RWPE2 (cell line): Measurements from ENCODE around the gene NUP210.

Experiments
- ATAC-seq: fragments of 200-7000 bp; cut with Tn5 transposase; 3 replicates; pipeline ENCODE4 v1.9.1; 2021; ENCODE audit warnings: low read depth
- DNase-seq: peaks from one replicate; pipeline ENCODE4 v3.0.0-alpha.2; 2020; ENCODE audit warnings: low spot score
- H3K27ac ChIP-seq: fragments of 450-650 bp; 2 replicates; pipeline ENCODE4 v1.5.1; 2017; ENCODE audit warnings: mild to moderate bottlenecking; ENCODE audit not compliant: poor library complexity, severe bottlenecking
- H3K27me3 ChIP-seq: fragments of 250-450 bp; sonication (Bioruptor Pico); 2 replicates; pipeline ENCODE4 v1.5.1; 2021; ENCODE audit warnings: mild to moderate bottlenecking, moderate library complexity; ENCODE audit not compliant: insufficient read depth, poor library complexity, severe bottlenecking
- H3K36me3 ChIP-seq: fragments of 250-450 bp; sonication (Bioruptor Pico); 2 replicates; pipeline ENCODE4 v1.5.1; 2020; ENCODE audit warnings: low read depth, mild to moderate bottlenecking, moderate library complexity
- H3K4me1 ChIP-seq: fragments of 250-450 bp; sonication (Bioruptor Pico); 2 replicates; pipeline ENCODE4 v1.5.1; 2021; ENCODE audit warnings: mild to moderate bottlenecking, moderate library complexity; ENCODE audit not compliant: insufficient read depth, poor library complexity, severe bottlenecking
- H3K4me3 ChIP-seq: fragments of 250-450 bp; sonication (Bioruptor Pico); 2 replicates; pipeline ENCODE4 v1.5.1; 2021; ENCODE audit warnings: mild to moderate bottlenecking, moderate library complexity; ENCODE audit not compliant: severe bottlenecking
- H3K9me3 ChIP-seq: fragments of 250-450 bp; sonication (Bioruptor Pico); 2 replicates; pipeline ENCODE4 v1.5.1; 2021; ENCODE audit warnings: mild to moderate bottlenecking, moderate library complexity; ENCODE audit not compliant: severe bottlenecking
- TF ChIP-seq, protein P1 (sequence below): fragments of 450-650 bp; IDR thresholded peaks from one replicate; pipeline ENCODE4 v1.5.1; 2017; ENCODE audit warnings: mild to moderate bottlenecking, moderate library complexity; ENCODE audit not compliant: poor library complexity, severe bottlenecking

Gene NUP210

DNA sequence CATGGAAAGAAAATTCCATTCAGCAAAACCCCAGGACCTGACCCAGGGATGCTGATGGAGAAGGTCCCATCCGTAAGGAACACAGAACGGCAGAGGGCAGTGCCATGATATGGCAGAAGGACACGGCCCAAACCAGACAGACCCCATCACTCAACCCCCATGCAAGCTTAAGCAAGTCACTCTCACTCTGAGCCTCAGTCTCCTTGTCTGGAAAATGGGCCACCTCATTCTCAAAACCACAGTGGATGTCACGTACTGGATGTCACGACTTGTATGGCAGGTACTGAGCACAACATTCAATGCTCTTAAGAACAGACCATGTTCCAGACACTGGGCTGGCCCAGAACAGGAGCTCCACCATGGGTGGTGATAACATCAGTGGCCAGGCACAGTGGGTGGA, 90.4 kb downstream of the NUP210 start:
- Histone ChIP-seq H3K27ac (no peak overlapping the region), H3K36me3 (no peaks in the 10 kb centered on the region), H3K4me3 (no peak overlapping the region), H3K27me3 (no peaks in the 10 kb centered on the region), H3K4me1 (no peaks in the 10 kb centered on the region), H3K9me3 (no peaks in the 10 kb centered on the region)
- ATAC-seq (no peak), DNase-seq (no peak)
- TF ChIP-seq, protein P1, sequence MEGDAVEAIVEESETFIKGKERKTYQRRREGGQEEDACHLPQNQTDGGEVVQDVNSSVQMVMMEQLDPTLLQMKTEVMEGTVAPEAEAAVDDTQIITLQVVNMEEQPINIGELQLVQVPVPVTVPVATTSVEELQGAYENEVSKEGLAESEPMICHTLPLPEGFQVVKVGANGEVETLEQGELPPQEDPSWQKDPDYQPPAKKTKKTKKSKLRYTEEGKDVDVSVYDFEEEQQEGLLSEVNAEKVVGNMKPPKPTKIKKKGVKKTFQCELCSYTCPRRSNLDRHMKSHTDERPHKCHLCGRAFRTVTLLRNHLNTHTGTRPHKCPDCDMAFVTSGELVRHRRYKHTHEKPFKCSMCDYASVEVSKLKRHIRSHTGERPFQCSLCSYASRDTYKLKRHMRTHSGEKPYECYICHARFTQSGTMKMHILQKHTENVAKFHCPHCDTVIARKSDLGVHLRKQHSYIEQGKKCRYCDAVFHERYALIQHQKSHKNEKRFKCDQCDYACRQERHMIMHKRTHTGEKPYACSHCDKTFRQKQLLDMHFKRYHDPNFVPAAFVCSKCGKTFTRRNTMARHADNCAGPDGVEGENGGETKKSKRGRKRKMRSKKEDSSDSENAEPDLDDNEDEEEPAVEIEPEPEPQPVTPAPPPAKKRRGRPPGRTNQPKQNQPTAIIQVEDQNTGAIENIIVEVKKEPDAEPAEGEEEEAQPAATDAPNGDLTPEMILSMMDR: no peak

DNA sequence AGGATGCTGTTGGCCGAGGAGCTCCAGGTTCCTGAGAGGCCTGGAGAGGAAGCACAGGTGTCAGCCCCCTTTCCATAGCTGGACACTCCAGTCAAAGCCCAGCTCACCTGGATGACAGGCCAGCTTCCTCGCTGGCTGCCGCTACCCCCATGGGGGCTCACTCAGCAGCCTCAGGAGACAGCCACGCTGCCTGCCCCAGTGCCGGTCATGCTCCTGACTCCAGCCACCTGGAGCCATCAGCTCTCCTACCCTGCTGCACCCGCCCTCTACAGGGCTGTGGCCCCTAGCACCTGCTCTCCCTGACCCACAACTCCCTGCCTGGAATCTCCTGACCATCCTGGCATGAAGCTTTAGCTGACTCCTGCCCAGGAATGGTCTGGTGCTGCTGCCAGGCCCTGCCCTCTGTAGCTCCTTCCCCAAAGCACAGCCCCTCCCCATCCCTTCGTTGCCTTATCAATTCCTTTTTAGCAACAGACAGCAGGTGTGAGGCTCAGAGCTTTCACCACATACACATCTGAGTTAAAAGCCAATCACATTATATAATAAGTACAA, 94.2 kb downstream of the NUP210 start:
- TF ChIP-seq, protein P1: no peak
- Histone ChIP-seq H3K4me1 (no peaks in the 10 kb centered on the region), H3K36me3 (no peaks in the 10 kb centered on the region), H3K27me3 (no peaks in the 10 kb centered on the region), H3K4me3 (no peak overlapping the region), H3K9me3 (no peaks in the 10 kb centered on the region), H3K27ac (no peak overlapping the region)
- DNase-seq (no peak), ATAC-seq (no peak)

DNA sequence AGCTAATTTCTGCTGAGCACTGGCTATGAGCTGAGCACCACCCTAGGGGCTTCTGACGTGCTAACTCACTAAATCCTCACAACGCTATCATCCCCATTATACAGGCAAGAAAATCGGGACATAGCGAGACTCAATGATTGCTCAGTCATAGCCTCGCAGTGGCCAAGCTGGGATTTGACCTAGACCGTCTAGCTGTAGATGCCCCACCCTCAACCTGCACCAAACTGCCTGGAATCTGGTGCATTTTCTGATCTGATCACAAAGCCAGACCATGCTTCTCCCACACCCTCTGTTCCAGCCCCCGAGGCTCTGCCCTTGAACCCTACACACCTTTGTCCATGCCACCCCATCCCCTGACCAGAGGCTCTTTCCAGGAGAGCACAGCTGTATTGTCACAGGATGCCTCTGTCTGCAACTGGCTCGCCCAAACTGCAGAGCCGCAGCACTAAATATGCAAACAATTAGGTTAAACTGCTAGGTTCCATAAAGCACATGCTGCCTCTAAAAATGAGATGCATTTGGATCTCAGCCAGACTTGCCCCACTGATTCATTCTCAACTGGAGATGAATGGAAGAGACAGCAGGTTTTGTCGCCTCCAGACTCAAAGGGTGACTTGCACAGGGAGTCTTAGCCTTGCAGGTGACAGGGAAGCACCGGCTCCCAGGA, 95.2 kb downstream of the NUP210 start:
- Histone ChIP-seq H3K36me3 (no peaks in the 10 kb centered on the region), H3K27me3 (no peaks in the 10 kb centered on the region), H3K4me1 (no peaks in the 10 kb centered on the region), H3K9me3 (no peaks in the 10 kb centered on the region), H3K4me3 (no peak overlapping the region), H3K27ac (no peak overlapping the region)
- ATAC-seq: no peak
- TF ChIP-seq, protein P1: no peak
- no peak for DNase-seq

DNA sequence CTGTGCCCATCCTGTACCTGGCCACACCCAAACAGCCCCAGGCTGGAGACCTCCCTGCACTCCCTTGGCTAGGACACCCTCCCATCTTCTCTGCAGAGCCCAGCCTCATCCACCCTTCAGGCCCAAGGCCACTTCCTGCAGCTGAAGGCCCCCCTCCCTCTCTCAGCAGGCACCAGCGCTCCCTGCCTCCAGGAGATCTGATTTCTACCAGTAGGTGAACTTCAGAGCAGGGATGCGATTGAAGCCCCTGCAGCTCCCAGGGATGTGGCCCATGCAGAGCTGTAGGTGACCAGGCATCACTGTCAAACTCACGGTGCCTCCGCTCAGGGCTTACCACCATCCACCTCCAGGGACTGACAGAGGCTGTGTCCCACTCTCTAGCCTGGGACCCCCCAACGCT, 96.3 kb downstream of the NUP210 start:
- no peaks in the 10 kb centered on the region for H3K9me3 ChIP-seq
- no peak overlapping the region for H3K27ac ChIP-seq
- ATAC-seq (no peak), DNase-seq (no peak)
- H3K36me3 ChIP-seq: no peaks in the 10 kb centered on the region
- no peaks in the 10 kb centered on the region for H3K4me1 ChIP-seq
- H3K27me3 ChIP-seq: no peaks in the 10 kb centered on the region
- H3K4me3 ChIP-seq: no peak overlapping the region
- TF ChIP-seq, protein P1: no peak

DNA sequence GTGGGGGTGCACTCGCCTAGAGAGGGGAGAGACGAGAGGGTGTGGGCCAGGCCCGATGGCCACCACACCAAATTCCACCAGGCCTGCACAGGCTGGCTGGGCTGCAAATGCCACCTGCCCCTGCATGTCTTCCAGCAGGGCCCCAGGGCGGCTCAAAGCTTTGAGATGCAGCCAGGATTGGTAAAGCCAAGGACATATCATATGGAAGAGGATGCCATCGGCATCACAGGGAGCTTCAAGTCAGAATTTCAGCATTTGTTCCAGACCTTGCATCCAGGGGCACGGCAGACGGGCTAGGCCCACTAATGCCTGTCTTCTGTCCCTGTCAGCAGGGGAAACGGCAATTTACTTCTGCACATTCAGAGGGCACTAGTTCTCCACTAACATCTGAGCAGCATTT, 97.8 kb downstream of the NUP210 start:
- Histone ChIP-seq H3K4me3 (no peak overlapping the region), H3K4me1 (no peaks in the 10 kb centered on the region), H3K9me3 (no peaks in the 10 kb centered on the region), H3K27me3 (no peaks in the 10 kb centered on the region), H3K36me3 (no peaks in the 10 kb centered on the region), H3K27ac (no peak overlapping the region)
- ATAC-seq: no peak
- no peak for DNase-seq
- TF ChIP-seq, protein P1: no peak
